Neuronal stem cell (in vitro differentiated cells): ENCODE measurements around the gene ARMH2.

Experiments
- DNase-seq: peaks from one replicate; pipeline ENCODE4 v3.0.0-alpha.2; 2013; ENCODE audit warnings: low spot score
- H2AFZ ChIP-seq: one replicate; pipeline ENCODE4 v1.6.1; 2013; ENCODE audit warnings: mild to moderate bottlenecking, low read length, inconsistent platforms
- H2AK5ac ChIP-seq: 2 replicates; pipeline ENCODE4 v1.6.1; 2013; ENCODE audit warnings: low read depth, mild to moderate bottlenecking, inconsistent platforms, low read length, moderate library complexity, mixed read lengths
- H2BK120ac ChIP-seq: 2 replicates; pipeline ENCODE4 v1.6.1; 2013; ENCODE audit warnings: low read depth, mild to moderate bottlenecking, inconsistent platforms, low read length, moderate library complexity, mixed read lengths
- H2BK12ac ChIP-seq: one replicate; pipeline ENCODE4 v1.6.1; 2013; ENCODE audit warnings: low read length, inconsistent platforms
- H2BK15ac ChIP-seq: 2 replicates; pipeline ENCODE4 v1.6.1; 2013; ENCODE audit warnings: mild to moderate bottlenecking, low read length, inconsistent platforms, mixed read lengths
- H2BK5ac ChIP-seq: one replicate; pipeline ENCODE4 v1.6.1; 2013; ENCODE audit warnings: inconsistent platforms, mild to moderate bottlenecking, low read length, moderate library complexity
- H3K14ac ChIP-seq: one replicate; pipeline ENCODE4 v1.6.1; 2013; ENCODE audit warnings: low read length, inconsistent platforms
- H3K18ac ChIP-seq: 2 replicates; pipeline ENCODE4 v1.6.1; 2013; ENCODE audit warnings: low read length, inconsistent platforms
- H3K23ac ChIP-seq: 2 replicates; pipeline ENCODE4 v1.6.1; 2013; ENCODE audit warnings: low read depth, mild to moderate bottlenecking, mixed read lengths, low read length, inconsistent platforms; ENCODE audit not compliant: poor library complexity
- H3K27ac ChIP-seq: replicated peaks from 3 replicates; pipeline ENCODE4 v1.5.1; 2013; ENCODE audit warnings: low read length, inconsistent platforms
- H3K27me3 ChIP-seq, 3 experiments: 2 replicates each; pipeline ENCODE4 v1.6.1; 2013; ENCODE audit warnings: low read length in 3 of 3, mild to moderate bottlenecking in 2 of 3, inconsistent platforms in 1 of 3, low read depth in 1 of 3, mixed read lengths in 1 of 3, moderate library complexity in 1 of 3; ENCODE audit not compliant: control insufficient read depth in 3 of 3, insufficient read depth in 3 of 3
- H3K36me3 ChIP-seq, 2 donors: replicated peaks in 1 of 2; 2 replicates each; pipeline ENCODE4 v1.6.1; 2013; ENCODE audit warnings: low read length in 2 of 2; ENCODE audit not compliant: control insufficient read depth in 2 of 2, insufficient read depth in 2 of 2
- H3K4ac ChIP-seq: 2 replicates; pipeline ENCODE4 v1.6.1; 2013; ENCODE audit warnings: inconsistent platforms, mild to moderate bottlenecking, low read length, moderate library complexity
- H3K4me1 ChIP-seq, 2 donors: 1 replicate in 1 of 2; 2 replicates in 1 of 2; pipeline ENCODE4 v1.6.1; 2013; ENCODE audit warnings: low read length in 2 of 2, low read depth in 1 of 2; ENCODE audit not compliant: control insufficient read depth in 2 of 2, insufficient read depth in 1 of 2
- H3K4me2 ChIP-seq: one replicate; pipeline ENCODE4 v1.6.1; 2013; ENCODE audit warnings: mild to moderate bottlenecking, low read length, inconsistent platforms; ENCODE audit not compliant: insufficient read depth, poor library complexity, severe bottlenecking
- H3K4me3 ChIP-seq, 2 donors: 2 replicates each; pipeline ENCODE4 v1.5.1; 2013; ENCODE audit warnings: low read length in 2 of 2, mild to moderate bottlenecking in 2 of 2, inconsistent platforms in 1 of 2, moderate library complexity in 1 of 2
- H3K79me1 ChIP-seq: one replicate; pipeline ENCODE4 v1.6.1; 2013; ENCODE audit warnings: low read depth, mild to moderate bottlenecking, inconsistent platforms, low read length, moderate library complexity
- H3K9ac ChIP-seq: one replicate; pipeline ENCODE4 v1.6.1; 2013; ENCODE audit warnings: mild to moderate bottlenecking, low read depth, low read length, inconsistent platforms; ENCODE audit not compliant: poor library complexity
- H3K9me3 ChIP-seq, 2 donors: replicated peaks in 1 of 2; 2 replicates each; pipeline versions ENCODE3 to v1.6.1; 2013; ENCODE audit warnings: low read length in 2 of 2, mild to moderate bottlenecking in 2 of 2, inconsistent platforms in 1 of 2, low read depth in 1 of 2, mixed read lengths in 1 of 2, moderate library complexity in 1 of 2; ENCODE audit not compliant: control insufficient read depth in 2 of 2, insufficient read depth in 1 of 2
- H4K8ac ChIP-seq: one replicate; pipeline ENCODE4 v1.6.1; 2013; ENCODE audit warnings: low read depth, mild to moderate bottlenecking, inconsistent platforms, low read length, moderate library complexity
- H4K91ac ChIP-seq: one replicate; pipeline ENCODE4 v1.6.1; 2013; ENCODE audit warnings: low read length, low read depth, mild to moderate bottlenecking, inconsistent platforms; ENCODE audit not compliant: poor library complexity
- WGBS, 2 donors: extraction: QIAGEN DNeasy Blood & Tissue Kit; methylation state at CpG; one replicate each; pipeline ENCODE4 v1.1.7; 2013; ENCODE audit warnings: missing lambda C conversion rate in 2 of 2, mixed read lengths in 1 of 2; ENCODE audit not compliant: insufficient read length in 2 of 2, insufficient replicate concordance in 1 of 2; ENCODE audit errors: extremely low coverage in 2 of 2; 5-methylcytosine and 5-hydroxymethylcytosine counted together

ARMH2 gene

GRCh38 chr6:24825130-24825630 is 26.5 kb upstream of the ARMH2 start:
- no peak for DNase-seq
- no peak overlapping the region for H3K4me2 ChIP-seq
- H4K8ac ChIP-seq: no peak overlapping the region
- no peak overlapping the region for H3K27ac ChIP-seq
- H3K36me3 ChIP-seq: peaks cover 0 to 40% of the 10 kb centered on the region in 2 donors
- no peak overlapping the region for H2AFZ ChIP-seq
- no peak overlapping the region for H3K4ac ChIP-seq
- H4K91ac ChIP-seq: no peak overlapping the region
- no peak overlapping the region for H2BK15ac ChIP-seq
- H3K79me1 ChIP-seq: no peaks in the 10 kb centered on the region
- no peak overlapping the region for H2BK120ac ChIP-seq
- no CpG with 5 or more reads among the region's 2 CpGs for WGBS, 2 donors
- H2BK12ac ChIP-seq: no peak overlapping the region
- no peaks in the 10 kb centered on the region for H3K27me3 ChIP-seq
- no peak overlapping the region for H3K14ac ChIP-seq
- no peak overlapping the region for H3K18ac ChIP-seq
- no peak overlapping the region for H3K9ac ChIP-seq
- H2AK5ac ChIP-seq: no peak overlapping the region
- H3K4me3 ChIP-seq: no peak overlapping the region
- no peak overlapping the region for H3K23ac ChIP-seq
- no peaks in the 10 kb centered on the region for H3K9me3 ChIP-seq
- no peak overlapping the region for H2BK5ac ChIP-seq
- H3K4me1 ChIP-seq: no peaks in the 10 kb centered on the region

- Histone ChIP-seq H3K9ac (no peak overlapping the region), H2BK12ac (no peak overlapping the region), H2BK5ac (no peak overlapping the region), H3K18ac (no peak overlapping the region), H3K4me2 (no peak overlapping the region), H3K9me3 (no peaks in the 10 kb centered on the region), H3K4ac (no peak overlapping the region), H2BK15ac (no peak overlapping the region), H4K8ac (no peak overlapping the region), H3K27me3 (no peaks in the 10 kb centered on the region), H3K36me3 (peaks cover 0 to 40% of the 10 kb centered on the region in 2 donors), H3K79me1 (no peaks in the 10 kb centered on the region), H3K14ac (no peak overlapping the region), H3K23ac (no peak overlapping the region), H2AK5ac (no peak overlapping the region), H3K4me1 (no peaks in the 10 kb centered on the region), H3K4me3 (no peak overlapping the region), H3K27ac (no peak overlapping the region), H2BK120ac (no peak overlapping the region), H2AFZ (no peak overlapping the region), H4K91ac (no peak overlapping the region)
- no CpG with 5 or more reads among the region's 6 CpGs for WGBS, 2 donors
- DNase-seq: no peak
Measured at GRCh38 chr6:24824142-24824938, 25.6 kb upstream of the ARMH2 start.

- Histone ChIP-seq H3K4me2 (no peak overlapping the region), H3K4me1 (no peaks in the 10 kb centered on the region), H3K18ac (no peak overlapping the region), H3K14ac (no peak overlapping the region), H3K79me1 (no peaks in the 10 kb centered on the region), H3K4me3 (no peak overlapping the region), H2BK15ac (no peak overlapping the region), H2BK12ac (no peak overlapping the region), H3K27me3 (no peaks in the 10 kb centered on the region), H4K8ac (no peak overlapping the region), H2BK5ac (no peak overlapping the region), H3K9me3 (no peaks in the 10 kb centered on the region), H2AFZ (no peak overlapping the region), H3K9ac (no peak overlapping the region), H3K36me3 (peaks cover 0 to 36% of the 10 kb centered on the region in 2 donors), H3K4ac (no peak overlapping the region), H2AK5ac (no peak overlapping the region), H2BK120ac (no peak overlapping the region), H3K27ac (no peak overlapping the region), H4K91ac (no peak overlapping the region), H3K23ac (no peak overlapping the region)
- no peak for DNase-seq
- no CpG with 5 or more reads among the region's 2 CpGs for WGBS, 2 donors
Measured at GRCh38 chr6:24823185-24823584, 24.5 kb upstream of the ARMH2 start.

- Histone ChIP-seq H3K79me1 (no peaks in the 10 kb centered on the region), H3K36me3 (peaks cover 0 to 32% of the 10 kb centered on the region in 2 donors), H3K4ac (no peak overlapping the region), H3K27ac (no peak overlapping the region), H3K4me1 (no peaks in the 10 kb centered on the region), H2BK5ac (no peak overlapping the region), H2AFZ (no peak overlapping the region), H4K91ac (no peak overlapping the region), H4K8ac (no peak overlapping the region), H3K4me3 (no peak overlapping the region), H3K14ac (no peak overlapping the region), H2BK120ac (no peak overlapping the region), H2AK5ac (no peak overlapping the region), H2BK15ac (no peak overlapping the region), H3K9ac (no peak overlapping the region), H3K23ac (no peak overlapping the region), H2BK12ac (no peak overlapping the region), H3K27me3 (no peaks in the 10 kb centered on the region), H3K18ac (no peak overlapping the region), H3K4me2 (no peak overlapping the region), H3K9me3 (no peaks in the 10 kb centered on the region)
- WGBS, 2 donors: no CpG with 5 or more reads among the region's 6 CpGs
- no peak for DNase-seq
Measured at GRCh38 chr6:24822696-24823095, 24.0 kb upstream of the ARMH2 start.
